Astrocyte (in vitro differentiated cells and primary cell): ENCODE results near the gene SLAMF6.

Experiments used
- CTCF ChIP-seq: IDR thresholded peaks from 2 replicates; pipeline ENCODE4 v1.5.1; 2011; ENCODE audit warnings: low read depth, mild to moderate bottlenecking, inconsistent platforms, low read length, moderate library complexity; ENCODE audit not compliant: insufficient read depth
- EZH2 ChIP-seq: IDR thresholded peaks from 2 replicates; pipeline ENCODE4 v1.6.1; 2012; ENCODE audit warnings: mild to moderate bottlenecking, low read length, inconsistent platforms; ENCODE audit not compliant: insufficient read depth

GRCh38 chr1:160488347-160489058 lies 34.6 kb downstream of the SLAMF6 start:
- TF ChIP-seq CTCF, result no peak
- no peak for TF ChIP-seq EZH2
